Upper lobe of left lung (tissue), 6 donors: Measurements from ENCODE around the gene EVPL. TPM values are rescaled to one million over a fixed set of nuclear protein-coding genes. Genes with fewer than 3 reads are reported as not detected.
A peak's percentile ranks its signal among the peaks of the same experiment; 100 is the strongest.

ENCODE experiments used
- ATAC-seq, 2 donors: fragments of 200-7000 bp; cut with Tn5 transposase; one replicate each; pipeline ENCODE4 v1.9.1; 2022; ENCODE audit warnings: mild to moderate bottlenecking in 2 of 2, moderate library complexity in 2 of 2; ENCODE audit not compliant: low FRiP score in 2 of 2
- DNase-seq, 2 donors: peaks; one replicate each; pipeline ENCODE4 v3.0.0-alpha.2; 2019 to 2020
- H3K27ac ChIP-seq, 4 donors: fragments of 200-600 bp; sonication (generic); one replicate each; pipeline ENCODE4 v1.5.1; 2016 to 2019
- H3K27me3 ChIP-seq, 4 donors: fragments of 200-600 bp; sonication (generic); one replicate each; pipeline ENCODE4 v1.5.1; 2017 to 2019
- H3K36me3 ChIP-seq, 4 donors: fragments of 200-600 bp; sonication (generic); one replicate each; pipeline ENCODE4 v1.5.1; 2016 to 2019
- H3K4me1 ChIP-seq, 4 donors: fragments of 200-600 bp; sonication (generic); one replicate each; pipeline ENCODE4 v1.5.1; 2018 to 2019
- H3K4me3 ChIP-seq, 4 donors: fragments of 200-600 bp; sonication (generic); one replicate each; pipeline ENCODE4 v1.5.1; 2017 to 2019; ENCODE audit warnings: mild to moderate bottlenecking in 2 of 4, moderate library complexity in 1 of 4
- H3K9me3 ChIP-seq, 4 donors: fragments of 200-600 bp; sonication (generic); one replicate each; pipeline ENCODE4 v1.5.1; 2018 to 2019
- CTCF ChIP-seq, 6 experiments: fragments of 450-650 bp in 4 of 6; fragments of 200-600 bp in 2 of 6; sonication (generic) in 2 of 6; IDR thresholded peaks; one replicate each; pipeline ENCODE4 v1.5.1; 2016 to 2019; ENCODE audit warnings: antibody characterized with exemption in 6 of 6
- EP300 ChIP-seq, 4 donors: sonication (generic); formaldehyde crosslinking; IDR thresholded peaks; one replicate each; pipeline ENCODE4 v1.5.1; 2017; ENCODE audit warnings: antibody characterized with exemption in 4 of 4, control low read depth in 2 of 4
- POLR2A ChIP-seq, 4 donors: fragments of 450-650 bp; IDR thresholded peaks; one replicate each; pipeline ENCODE4 v1.5.1; 2016 to 2017; ENCODE audit warnings: antibody characterized with exemption in 4 of 4, mild to moderate bottlenecking in 2 of 4
- POLR2AphosphoS5 ChIP-seq, 2 donors: sonication (generic); formaldehyde crosslinking; IDR thresholded peaks; one replicate each; pipeline ENCODE4 v1.5.1; 2017; ENCODE audit warnings: antibody characterized with exemption in 2 of 2
- WGBS, 2 donors: methylation state at CpG; one replicate each; pipeline ENCODE4 v1.1.5; 2017 to 2018; 5-methylcytosine and 5-hydroxymethylcytosine counted together
- total RNA-seq, 6 donors: library from RNA; depleted of rRNA in 4 of 6; stranded (reverse); fragments of >200 nt in 4 of 6; gene quantifications; one replicate each; pipeline versions ENCODE4 v1.1.0 to v1.2.1, GENCODE V29; 2016 to 2021
- donor health status: DM: no; HTN: no; CAD: no; lungs with moderate emphysema.
- donor health status: DM: no; HTN: yes; CAD: no; lungs with severe emphysema.

The EVPL gene
- total RNA-seq, 6 donors from 2014 or later: 47.5 to 142 (median 63.4) TPM

- Histone ChIP-seq H3K4me3 (no peak overlapping the region), H3K4me1 (peaks cover 0 to 20% (median 7%) of the 10 kb centered on the region in 4 donors), H3K9me3 (no peaks in the 10 kb centered on the region), H3K27me3 (no peaks in the 10 kb centered on the region), H3K27ac (peak overlapping the region; percentile 52 to 80 (median 70)), H3K36me3 (peaks cover 26 to 96% (median 61%) of the 10 kb centered on the region in 4 donors)
- TF ChIP-seq POLR2A (IDR thresholded peaks at IDR 0.05): no peak
- no peak for TF ChIP-seq EP300 (IDR thresholded peaks at IDR 0.05)
- no peak for TF ChIP-seq CTCF (IDR thresholded peaks at IDR 0.05)
- TF ChIP-seq POLR2AphosphoS5 (IDR thresholded peaks at IDR 0.05): no peak
- ATAC-seq (peak in 1 of 2 donors; percentile 65), DNase-seq (peak in 1 of 2 donors; percentile 57)
- 67 to 81% methylated on average over 11 of the region's 11 CpGs for WGBS, 2 donors
Observed at GRCh38 chr17:76050538-76051467, 23.7 kb upstream of the EVPL start.

DNA sequence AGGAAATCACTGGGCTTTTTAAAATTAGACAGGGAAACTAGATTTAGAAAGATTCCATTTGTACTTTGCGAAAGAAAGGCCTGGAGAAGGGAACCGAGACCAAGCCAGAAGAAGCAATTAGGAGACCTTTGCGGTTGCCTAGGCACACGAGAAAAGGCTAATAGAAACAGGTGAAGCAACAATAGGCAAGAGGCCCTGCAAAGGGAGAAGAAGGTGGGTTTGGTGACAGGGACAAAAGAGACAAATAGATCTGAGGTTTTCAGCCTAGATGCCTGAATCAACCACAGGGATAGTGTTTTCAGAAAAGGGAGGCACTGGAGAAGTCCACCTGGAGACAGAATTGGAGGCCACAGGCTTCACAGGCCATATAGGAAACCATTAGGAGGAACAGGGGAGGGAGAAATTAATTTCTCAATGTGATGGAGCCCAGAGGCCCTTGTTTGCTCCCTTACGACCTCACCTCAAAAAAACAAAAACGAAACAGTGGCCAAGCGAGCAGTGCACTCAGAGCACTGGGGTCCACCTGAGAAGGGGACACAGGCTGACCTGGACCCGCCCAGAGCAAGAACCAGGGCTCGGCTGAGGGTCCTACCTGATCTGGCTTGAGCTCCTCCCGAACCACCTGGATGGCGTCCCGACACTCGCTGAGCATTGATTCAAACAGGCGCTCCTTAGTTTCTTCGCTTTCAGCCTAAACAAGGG lies 22.9 kb upstream of the EVPL start:
- Histone ChIP-seq H3K36me3 (peaks cover 31 to 96% (median 66%) of the 10 kb centered on the region in 4 donors), H3K4me3 (no peak overlapping the region), H3K27me3 (no peaks in the 10 kb centered on the region), H3K9me3 (no peaks in the 10 kb centered on the region), H3K27ac (peak overlapping the region; percentile 52 to 80 (median 70)), H3K4me1 (peaks cover 0 to 20% (median 7%) of the 10 kb centered on the region in 4 donors)
- ATAC-seq (no peak), DNase-seq (no peak)
- TF ChIP-seq POLR2A (IDR thresholded peaks at IDR 0.05) (no peak), CTCF (IDR thresholded peaks at IDR 0.05) (no peak), POLR2AphosphoS5 (IDR thresholded peaks at IDR 0.05) (no peak), EP300 (IDR thresholded peaks at IDR 0.05) (no peak)
- 85 to 89% methylated on average over 12 to 15 of the region's 15 CpGs for WGBS, 2 donors

- Histone ChIP-seq H3K4me1 (peaks cover 0 to 19% (median 7%) of the 10 kb centered on the region in 4 donors), H3K27me3 (no peaks in the 10 kb centered on the region)
Observed at GRCh38 chr17:76049239-76049638, 22.1 kb upstream of the EVPL start.

DNA sequence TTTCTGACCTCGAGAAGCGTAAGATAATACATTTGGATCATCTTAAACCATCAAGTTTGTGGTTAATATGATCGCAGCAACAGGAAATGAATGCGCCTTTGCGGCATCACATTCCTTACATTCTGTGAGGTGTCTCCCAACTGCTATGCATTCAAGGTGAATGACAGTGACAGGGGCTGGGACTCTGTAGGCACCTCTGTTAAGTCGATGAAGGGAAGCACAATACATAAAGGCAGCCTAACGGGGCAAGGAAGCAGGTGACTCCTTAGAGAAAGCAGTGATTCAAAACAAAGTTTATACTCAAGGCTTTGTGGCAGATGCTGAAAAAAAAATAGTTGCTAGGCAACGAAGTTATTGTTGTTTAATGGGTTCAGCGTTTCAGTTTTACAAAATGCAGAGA lies 21.6 kb upstream of the EVPL start:
- no peak overlapping the region for H3K27ac ChIP-seq
- ATAC-seq (no peak), DNase-seq (no peak)
- no peak for TF ChIP-seq EP300 (IDR thresholded peaks at IDR 0.05)
- no peak overlapping the region for H3K4me3 ChIP-seq
- 74 to 79% methylated on average over 9 of the region's 9 CpGs for WGBS, 2 donors
- no peaks in the 10 kb centered on the region for H3K9me3 ChIP-seq
- H3K4me1 ChIP-seq: peaks cover 0 to 16% (median 7%) of the 10 kb centered on the region in 4 donors
- H3K36me3 ChIP-seq: peaks cover 41 to 96% (median 73%) of the 10 kb centered on the region in 4 donors
- H3K27me3 ChIP-seq: no peaks in the 10 kb centered on the region

More at GRCh38 chr17:76049239-76049638, 22.1 kb upstream of the EVPL start:
- no peak for DNase-seq
- WGBS, 2 donors: 76 to 81% methylated on average over 3 of the region's 3 CpGs
- H3K9me3 ChIP-seq: no peaks in the 10 kb centered on the region
- TF ChIP-seq POLR2A (IDR thresholded peaks at IDR 0.05) (no peak), POLR2AphosphoS5 (IDR thresholded peaks at IDR 0.05) (peak in 1 of 2 donors; percentile 6), EP300 (IDR thresholded peaks at IDR 0.05) (no peak), CTCF (IDR thresholded peaks at IDR 0.05) (no peak)
- peak overlapping the region in 1 of 4 donors; percentile 19 for H3K27ac ChIP-seq
- peaks cover 36 to 96% (median 71%) of the 10 kb centered on the region in 4 donors for H3K36me3 ChIP-seq
- no peak overlapping the region for H3K4me3 ChIP-seq
- ATAC-seq: no peak

DNA sequence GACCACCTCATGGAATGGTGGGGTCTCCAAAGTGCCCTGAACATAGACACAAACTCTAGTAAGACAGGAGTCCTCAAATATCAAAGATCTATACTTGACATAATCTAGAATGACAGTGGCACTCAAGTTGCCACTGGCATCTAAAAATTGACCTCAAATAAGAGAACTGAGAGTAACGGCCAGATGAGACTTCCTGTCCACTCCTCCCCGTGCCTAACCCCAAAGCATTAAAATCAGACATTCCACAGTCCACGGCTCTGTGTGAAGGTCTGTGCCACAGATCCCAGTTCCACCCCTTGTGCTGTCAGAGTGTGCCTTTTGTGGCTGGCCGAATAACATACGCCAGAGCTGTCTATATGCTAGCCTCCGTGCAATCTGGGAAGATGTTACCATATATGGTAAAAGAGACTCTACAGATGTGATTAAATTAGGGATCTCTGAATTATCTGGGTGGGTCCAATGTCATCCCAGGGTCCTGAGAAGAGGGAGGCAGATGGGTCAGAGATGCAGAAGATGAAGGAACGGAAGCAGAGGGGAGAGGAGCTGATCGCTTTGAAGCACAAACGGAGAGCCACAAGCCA lies 21.0 kb upstream of the EVPL start:
- 85 to 90% methylated on average over 9 of the region's 9 CpGs for WGBS, 2 donors
- no peaks in the 10 kb centered on the region for H3K9me3 ChIP-seq
- no peak for ATAC-seq
- H3K27me3 ChIP-seq: no peaks in the 10 kb centered on the region
- H3K36me3 ChIP-seq: peaks cover 47 to 96% (median 79%) of the 10 kb centered on the region in 4 donors
- peaks cover 0 to 12% (median 7%) of the 10 kb centered on the region in 4 donors for H3K4me1 ChIP-seq
- no peak overlapping the region for H3K4me3 ChIP-seq
- H3K27ac ChIP-seq: no peak overlapping the region
- TF ChIP-seq POLR2AphosphoS5 (IDR thresholded peaks at IDR 0.05): no peak
- TF ChIP-seq EP300 (IDR thresholded peaks at IDR 0.05): no peak
- TF ChIP-seq CTCF (IDR thresholded peaks at IDR 0.05): no peak
- no peak for TF ChIP-seq POLR2A (IDR thresholded peaks at IDR 0.05)
- DNase-seq: no peak
